GM12874 (cell line): ENCODE results near the gene LYRM9.

Experiments
- TF ChIP-seq, protein P1 (sequence below): IDR thresholded peaks from 2 replicates; pipeline ENCODE4 v1.5.1; 2011; ENCODE audit warnings: low read depth, mild to moderate bottlenecking, control low read depth, low read length, moderate library complexity; ENCODE audit not compliant: insufficient read depth

LYRM9 gene

GRCh38 chr17:27905447-27906225 lies 12.5 kb upstream of the LYRM9 start:
- TF ChIP-seq, protein P1, sequence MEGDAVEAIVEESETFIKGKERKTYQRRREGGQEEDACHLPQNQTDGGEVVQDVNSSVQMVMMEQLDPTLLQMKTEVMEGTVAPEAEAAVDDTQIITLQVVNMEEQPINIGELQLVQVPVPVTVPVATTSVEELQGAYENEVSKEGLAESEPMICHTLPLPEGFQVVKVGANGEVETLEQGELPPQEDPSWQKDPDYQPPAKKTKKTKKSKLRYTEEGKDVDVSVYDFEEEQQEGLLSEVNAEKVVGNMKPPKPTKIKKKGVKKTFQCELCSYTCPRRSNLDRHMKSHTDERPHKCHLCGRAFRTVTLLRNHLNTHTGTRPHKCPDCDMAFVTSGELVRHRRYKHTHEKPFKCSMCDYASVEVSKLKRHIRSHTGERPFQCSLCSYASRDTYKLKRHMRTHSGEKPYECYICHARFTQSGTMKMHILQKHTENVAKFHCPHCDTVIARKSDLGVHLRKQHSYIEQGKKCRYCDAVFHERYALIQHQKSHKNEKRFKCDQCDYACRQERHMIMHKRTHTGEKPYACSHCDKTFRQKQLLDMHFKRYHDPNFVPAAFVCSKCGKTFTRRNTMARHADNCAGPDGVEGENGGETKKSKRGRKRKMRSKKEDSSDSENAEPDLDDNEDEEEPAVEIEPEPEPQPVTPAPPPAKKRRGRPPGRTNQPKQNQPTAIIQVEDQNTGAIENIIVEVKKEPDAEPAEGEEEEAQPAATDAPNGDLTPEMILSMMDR = no peak

DNA sequence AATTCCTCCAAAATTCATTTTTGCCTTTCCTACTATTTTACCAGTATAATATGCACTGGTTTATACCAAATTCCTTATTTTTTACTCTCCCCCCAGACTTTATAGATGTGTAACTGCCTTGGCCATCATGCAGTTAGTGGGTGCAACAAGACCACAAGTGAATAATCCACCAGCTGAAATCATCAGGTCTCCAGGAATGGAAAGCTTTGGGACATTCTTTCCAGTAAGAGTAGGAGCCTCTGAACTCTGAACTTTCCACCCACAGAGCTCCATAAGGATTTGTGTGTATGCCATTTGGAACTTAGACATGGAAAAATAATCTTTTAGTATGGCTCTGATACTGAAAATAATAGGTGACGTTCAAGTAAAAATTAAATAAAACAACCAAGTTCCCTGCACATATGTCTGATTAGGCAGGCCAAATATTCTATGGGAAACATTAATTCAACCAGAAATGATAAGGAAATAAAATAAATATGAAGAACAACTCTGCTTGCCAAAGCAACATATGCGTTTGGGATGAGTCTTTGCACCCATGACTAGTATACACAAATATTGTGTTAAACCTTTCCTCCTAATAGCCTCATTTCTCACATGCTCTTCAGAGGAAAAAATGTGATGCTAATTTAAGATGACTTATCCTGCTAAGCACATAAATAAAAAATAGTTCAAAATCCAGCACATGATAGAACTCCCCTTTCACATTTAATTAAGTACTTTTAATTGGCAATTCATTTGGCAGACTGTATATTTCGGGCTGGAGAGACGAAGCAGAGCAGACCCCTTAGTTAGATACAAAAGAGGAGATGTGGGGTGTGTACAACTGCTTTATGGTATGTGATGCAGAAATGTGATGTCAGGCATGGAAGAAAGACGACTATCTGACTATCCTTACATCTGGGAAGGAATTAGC lies 11.6 kb upstream of the LYRM9 start:
- TF ChIP-seq, protein P1 = no peak

GRCh38 chr17:27904114-27904513 lies 10.9 kb upstream of the LYRM9 start:
- TF ChIP-seq, protein P1 = no peak

GRCh38 chr17:27899525-27899924 lies 6.4 kb upstream of the LYRM9 start:
- TF ChIP-seq, protein P1 = no peak

- TF ChIP-seq, protein P1 = no peak
Measured at GRCh38 chr17:27898096-27898495, 4.9 kb upstream of the LYRM9 start.

DNA sequence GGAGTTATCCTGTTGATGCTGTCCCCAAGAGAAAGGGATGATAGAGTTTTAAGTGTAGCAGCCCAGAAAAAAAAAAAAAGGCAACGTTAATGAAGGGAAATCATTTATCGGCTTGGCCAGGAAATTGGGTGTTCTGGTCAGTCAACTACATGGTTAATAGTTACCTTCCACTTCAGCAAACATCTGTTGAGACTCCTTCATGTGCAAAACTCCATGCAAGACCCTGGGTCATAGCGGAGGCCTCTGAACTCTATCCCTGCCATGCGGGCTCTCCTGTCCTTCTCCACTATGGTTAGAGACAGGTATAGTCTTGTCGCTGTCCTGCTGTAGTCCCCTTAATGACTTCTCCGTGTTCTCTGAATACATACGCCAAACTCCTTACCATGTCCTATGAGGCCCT lies 3.5 kb upstream of the LYRM9 start:
- TF ChIP-seq, protein P1 = no peak

DNA sequence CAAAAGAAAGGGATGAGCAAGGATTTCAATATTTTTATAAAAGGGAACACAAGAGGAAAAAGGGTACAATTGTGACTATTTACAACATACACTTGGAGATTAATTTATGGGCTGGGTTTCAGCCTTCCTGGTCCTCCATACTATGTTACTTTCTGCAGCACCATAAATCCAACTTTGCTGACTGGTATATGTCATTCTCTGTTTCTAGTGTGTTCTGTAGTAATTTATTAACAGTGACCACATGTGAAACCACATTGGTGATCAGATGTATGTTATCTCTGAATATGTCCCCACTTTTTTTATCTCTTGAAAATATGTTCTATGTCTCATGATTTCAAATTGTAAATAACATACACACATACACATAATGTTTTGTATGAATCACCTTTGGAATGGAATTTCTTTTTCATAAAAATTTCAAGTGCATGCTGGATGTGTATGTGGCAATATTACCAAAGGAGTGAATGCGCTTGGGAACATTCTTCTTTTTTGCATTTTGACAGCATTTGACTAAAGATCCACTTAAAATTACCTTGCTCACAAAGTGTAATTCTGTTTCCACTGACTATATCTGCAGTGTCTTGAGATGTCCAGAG lies 2.9 kb upstream of the LYRM9 start:
- TF ChIP-seq, protein P1 = no peak
